H9 (cell line): Measurements from ENCODE around the gene PARVB. TPM values are rescaled to one million over a fixed set of nuclear protein-coding genes. Genes with fewer than 3 reads are reported as not detected.
A peak's percentile ranks its signal among the peaks of the same experiment; 100 is the strongest.

Experiments used
- DNase-seq: peaks from one replicate; pipeline ENCODE4 v3.0.0-alpha.2; 2017
- H2AFZ ChIP-seq: one replicate; pipeline ENCODE4 v1.6.1; 2013; ENCODE audit warnings: mild to moderate bottlenecking, low read length, control low read depth, moderate library complexity
- H2AK5ac ChIP-seq: 2 replicates; pipeline ENCODE4 v1.6.1; 2013; ENCODE audit warnings: low read length, control low read depth, mixed read lengths; ENCODE audit not compliant: insufficient read length
- H2BK120ac ChIP-seq: one replicate; pipeline ENCODE4 v1.6.1; 2013; ENCODE audit warnings: low read depth, mild to moderate bottlenecking, low read length, control low read depth, inconsistent platforms; ENCODE audit not compliant: poor library complexity, severe bottlenecking
- H2BK12ac ChIP-seq: 2 replicates; pipeline ENCODE4 v1.6.1; 2013; ENCODE audit warnings: low read length, control low read depth, mixed read lengths, low read depth; ENCODE audit not compliant: insufficient read length
- H2BK15ac ChIP-seq: 2 replicates; pipeline ENCODE4 v1.6.1; 2013; ENCODE audit warnings: low read depth, low read length, control low read depth
- H2BK20ac ChIP-seq: one replicate; pipeline ENCODE4 v1.6.1; 2013; ENCODE audit warnings: low read depth, mild to moderate bottlenecking, low read length, control low read depth, inconsistent platforms; ENCODE audit not compliant: poor library complexity, severe bottlenecking
- H2BK5ac ChIP-seq: 2 replicates; pipeline ENCODE4 v1.6.1; 2013; ENCODE audit warnings: low read length, control low read depth, mixed read lengths; ENCODE audit not compliant: insufficient read length
- H3K14ac ChIP-seq: 2 replicates; pipeline ENCODE4 v1.6.1; 2013; ENCODE audit warnings: low read length, control low read depth; ENCODE audit not compliant: insufficient read depth
- H3K18ac ChIP-seq: 2 replicates; pipeline ENCODE4 v1.6.1; 2013; ENCODE audit warnings: low read depth, mild to moderate bottlenecking, mixed read lengths, low read length, control low read depth; ENCODE audit not compliant: insufficient read length
- H3K23ac ChIP-seq: 2 replicates; pipeline ENCODE4 v1.6.1; 2013; ENCODE audit warnings: low read length, control low read depth, mixed read lengths, low read depth; ENCODE audit not compliant: insufficient read length
- H3K23me2 ChIP-seq: 2 replicates; pipeline ENCODE4 v1.6.1; 2013; ENCODE audit warnings: low read depth, mild to moderate bottlenecking, mixed read lengths, low read length, control low read depth; ENCODE audit not compliant: insufficient read length, poor library complexity, severe bottlenecking
- H3K27ac ChIP-seq: 2 replicates; pipeline ENCODE4 v1.5.1; 2013; ENCODE audit warnings: low read length, control low read depth, mixed read lengths, low read depth; ENCODE audit not compliant: insufficient read length
- H3K27me3 ChIP-seq: 2 replicates; pipeline ENCODE4 v1.6.1; 2013; ENCODE audit warnings: low read length, control low read depth, inconsistent platforms; ENCODE audit not compliant: insufficient read depth
- H3K4ac ChIP-seq: 2 replicates; pipeline ENCODE4 v1.6.1; 2013; ENCODE audit warnings: low read depth, mild to moderate bottlenecking, control low read depth, inconsistent platforms, low read length, moderate library complexity
- H3K4me1 ChIP-seq: 2 replicates; pipeline ENCODE4 v1.6.1; 2013; ENCODE audit warnings: low read length, control low read depth, inconsistent platforms; ENCODE audit not compliant: insufficient read depth
- H3K4me2 ChIP-seq: 2 replicates; pipeline ENCODE4 v1.6.1; 2013; ENCODE audit warnings: low read length, control low read depth, mixed read lengths; ENCODE audit not compliant: insufficient read length, insufficient read depth
- H3K56ac ChIP-seq: 2 replicates; pipeline ENCODE4 v1.6.1; 2013; ENCODE audit warnings: low read depth, mild to moderate bottlenecking, mixed read lengths, low read length, control low read depth; ENCODE audit not compliant: insufficient read length
- H3K79me1 ChIP-seq: 2 replicates; pipeline ENCODE4 v1.6.1; 2013; ENCODE audit warnings: low read depth, mild to moderate bottlenecking, moderate library complexity, low read length, control low read depth, inconsistent platforms; ENCODE audit not compliant: insufficient read depth, poor library complexity, severe bottlenecking
- H3K79me2 ChIP-seq: 2 replicates; pipeline ENCODE4 v1.6.1; 2013; ENCODE audit warnings: low read length, control low read depth, inconsistent platforms; ENCODE audit not compliant: insufficient read depth
- H3K9ac ChIP-seq: 2 replicates; pipeline ENCODE4 v1.6.1; 2013; ENCODE audit warnings: low read length, control low read depth, mixed read lengths; ENCODE audit not compliant: insufficient read length; ENCODE audit errors: extremely low read depth
- H3K9me3 ChIP-seq: one replicate; pipeline ENCODE4 v1.6.1; 2013; ENCODE audit warnings: low read depth, low read length, inconsistent platforms; ENCODE audit not compliant: control insufficient read depth
- H3T11ph ChIP-seq: one replicate; pipeline ENCODE4 v1.6.1; 2013; ENCODE audit warnings: mild to moderate bottlenecking, low read length, control low read depth, inconsistent platforms
- H4K20me1 ChIP-seq: one replicate; pipeline ENCODE4 v1.6.1; 2013; ENCODE audit not compliant: control insufficient read depth, insufficient read length, insufficient read depth
- H4K5ac ChIP-seq: 2 replicates; pipeline ENCODE4 v1.6.1; 2013; ENCODE audit warnings: low read depth, mild to moderate bottlenecking, mixed read lengths, low read length, control low read depth; ENCODE audit not compliant: insufficient read length
- H4K8ac ChIP-seq: replicated peaks from 2 replicates; pipeline ENCODE4 v1.6.1; 2013; ENCODE audit warnings: low read length, control low read depth, mixed read lengths, low read depth; ENCODE audit not compliant: insufficient read length
- H4K91ac ChIP-seq: 2 replicates; pipeline ENCODE4 v1.6.1; 2013; ENCODE audit warnings: low read depth, mild to moderate bottlenecking, moderate library complexity, mixed read lengths, low read length, control low read depth; ENCODE audit not compliant: insufficient read length
- H3K27ac Mint-ChIP-seq, 3 experiments: 2 replicates in 2 of 3; 3 replicates in 1 of 3; pipeline ENCODE4 v1.8.0; 2020 to 2021; ENCODE audit warnings: mixed read lengths in 3 of 3, mild to moderate bottlenecking in 1 of 3, moderate library complexity in 1 of 3
- H3K27me3 Mint-ChIP-seq: 2 replicates; pipeline ENCODE4 v1.8.0; 2021; ENCODE audit warnings: low read depth, mild to moderate bottlenecking, moderate library complexity, mixed read lengths
- H3K36me3 Mint-ChIP-seq, 3 experiments: 2 replicates in 2 of 3; 3 replicates in 1 of 3; pipeline ENCODE4 v1.8.0; 2020 to 2021; ENCODE audit warnings: low read depth in 3 of 3, mixed read lengths in 3 of 3; ENCODE audit not compliant: insufficient read depth in 1 of 3
- H3K4me1 Mint-ChIP-seq, 2 experiments: 2 replicates each; pipeline ENCODE4 v1.8.0; 2020; ENCODE audit warnings: mixed read lengths in 2 of 2
- H3K4me3 Mint-ChIP-seq, 2 experiments: 2 replicates in 1 of 2; 3 replicates in 1 of 2; pipeline ENCODE4 v1.8.0; 2020 to 2021; ENCODE audit warnings: mild to moderate bottlenecking in 2 of 2, mixed read lengths in 2 of 2, moderate library complexity in 1 of 2
- H3K9me3 Mint-ChIP-seq, 2 experiments: 2 replicates in 1 of 2; 3 replicates in 1 of 2; pipeline ENCODE4 v1.8.0; 2020; ENCODE audit warnings: mild to moderate bottlenecking in 2 of 2, mixed read lengths in 2 of 2, moderate library complexity in 1 of 2
- whole genome bisulfite sequencing: extraction: QIAGEN DNeasy Blood & Tissue Kit; methylation state at CpG from one replicate; pipeline ENCODE4 v1.1.7; 2013; ENCODE audit warnings: missing lambda C conversion rate, low lambda C conversion rate, mixed read lengths; ENCODE audit not compliant: insufficient read length; ENCODE audit errors: extremely low coverage; 5-methylcytosine and 5-hydroxymethylcytosine counted together
- total RNA-seq: library from RNA; stranded (reverse); gene quantifications from 2 replicates; pipeline ENCODE4 v1.2.1, GENCODE V29; 2021
- TF ChIP-seq, protein P1 (sequence below): fragments of 200-600 bp; sonication (generic); conservative IDR thresholded peaks from 3 replicates; pipeline ENCODE4 v1.8.0; 2021; ENCODE audit warnings: antibody characterized with exemption, mild to moderate bottlenecking

The PARVB gene
- total RNA-seq, 1 experiment from 2014 or later = 15.6 TPM

DNA sequence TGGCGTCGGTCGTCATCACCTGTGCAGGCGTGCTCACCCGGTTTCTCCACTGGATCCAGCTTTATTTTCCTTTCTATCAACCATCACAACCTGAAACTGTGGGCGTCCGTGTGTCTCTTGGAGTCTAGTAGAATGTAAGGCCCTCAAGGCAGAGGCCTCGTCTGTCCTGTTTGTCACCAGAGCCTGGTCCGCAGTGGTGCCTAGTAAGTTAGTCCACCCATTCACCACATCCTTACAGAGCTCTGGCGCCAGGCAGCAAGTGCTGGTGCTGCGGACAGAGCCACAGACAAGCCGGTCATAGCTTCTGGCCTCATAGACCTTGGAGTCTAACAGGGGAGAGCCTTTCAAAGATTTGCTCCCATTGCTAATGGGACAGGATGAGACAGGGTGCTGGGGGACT, 92.2 kb downstream of the PARVB start:
- WGBS = no CpG with 5 or more reads among the region's 12 CpGs
- no peaks in the 10 kb centered on the region for H3K79me1 ChIP-seq
- H2BK15ac ChIP-seq = no peak overlapping the region
- H2AFZ ChIP-seq = no peak overlapping the region
- H3K9me3 ChIP-seq = no peaks in the 10 kb centered on the region
- H4K20me1 ChIP-seq = no peaks in the 10 kb centered on the region
- H3K79me2 ChIP-seq = no peaks in the 10 kb centered on the region
- H3K27me3 ChIP-seq = no peaks in the 10 kb centered on the region
- H3K9ac ChIP-seq = no peak overlapping the region
- H3K27ac ChIP-seq = no peak overlapping the region
- Mint-ChIP-seq H3K4me3 (no peak overlapping the region), H3K27ac (peak overlapping the region in 1 of 3 experiments; percentile 94; a peak in 2 of 7 replicates), H3K9me3 (no peaks in the 10 kb centered on the region; a peak in 1 of 5 replicates), H3K36me3 (peaks cover 0 to 2% (median 0%) of the 10 kb centered on the region in 3 experiments; a peak in 1 of 7 replicates), H3K27me3 (peaks cover 1% of the 10 kb centered on the region; the same call in 1 of the 2 replicates), H3K4me1 (peaks cover 16 to 20% of the 10 kb centered on the region in 2 experiments)
- no peak overlapping the region for H4K91ac ChIP-seq
- H3K23ac ChIP-seq = no peak overlapping the region
- no peak overlapping the region for H2AK5ac ChIP-seq
- no peak overlapping the region for H2BK120ac ChIP-seq
- H3K56ac ChIP-seq = no peak overlapping the region
- H4K5ac ChIP-seq = no peak overlapping the region
- TF ChIP-seq, protein P1, sequence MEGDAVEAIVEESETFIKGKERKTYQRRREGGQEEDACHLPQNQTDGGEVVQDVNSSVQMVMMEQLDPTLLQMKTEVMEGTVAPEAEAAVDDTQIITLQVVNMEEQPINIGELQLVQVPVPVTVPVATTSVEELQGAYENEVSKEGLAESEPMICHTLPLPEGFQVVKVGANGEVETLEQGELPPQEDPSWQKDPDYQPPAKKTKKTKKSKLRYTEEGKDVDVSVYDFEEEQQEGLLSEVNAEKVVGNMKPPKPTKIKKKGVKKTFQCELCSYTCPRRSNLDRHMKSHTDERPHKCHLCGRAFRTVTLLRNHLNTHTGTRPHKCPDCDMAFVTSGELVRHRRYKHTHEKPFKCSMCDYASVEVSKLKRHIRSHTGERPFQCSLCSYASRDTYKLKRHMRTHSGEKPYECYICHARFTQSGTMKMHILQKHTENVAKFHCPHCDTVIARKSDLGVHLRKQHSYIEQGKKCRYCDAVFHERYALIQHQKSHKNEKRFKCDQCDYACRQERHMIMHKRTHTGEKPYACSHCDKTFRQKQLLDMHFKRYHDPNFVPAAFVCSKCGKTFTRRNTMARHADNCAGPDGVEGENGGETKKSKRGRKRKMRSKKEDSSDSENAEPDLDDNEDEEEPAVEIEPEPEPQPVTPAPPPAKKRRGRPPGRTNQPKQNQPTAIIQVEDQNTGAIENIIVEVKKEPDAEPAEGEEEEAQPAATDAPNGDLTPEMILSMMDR = no peak
- H2BK20ac ChIP-seq = no peak overlapping the region
- no peaks in the 10 kb centered on the region for H3K4me1 ChIP-seq
- no peak overlapping the region for H3K4ac ChIP-seq
- H3K18ac ChIP-seq = no peak overlapping the region
- H3T11ph ChIP-seq = no peak overlapping the region
- H4K8ac ChIP-seq = no peak overlapping the region
- H3K23me2 ChIP-seq = no peaks in the 10 kb centered on the region
- H3K4me2 ChIP-seq = no peak overlapping the region
- H2BK12ac ChIP-seq = no peak overlapping the region
- DNase-seq = no peak
- no peak overlapping the region for H2BK5ac ChIP-seq
- no peak overlapping the region for H3K14ac ChIP-seq
